Measurements from ENCODE around the gene TNFRSF11A. TPM values are rescaled to one million over a fixed set of nuclear protein-coding genes. Genes with fewer than 3 reads are reported as not detected.
A peak's percentile ranks its signal among the peaks of the same experiment; 100 is the strongest.

The TNFRSF11A gene
- total RNA-seq, 2 donors from 2014 or later = 2.9 to 3.6 TPM

DNA sequence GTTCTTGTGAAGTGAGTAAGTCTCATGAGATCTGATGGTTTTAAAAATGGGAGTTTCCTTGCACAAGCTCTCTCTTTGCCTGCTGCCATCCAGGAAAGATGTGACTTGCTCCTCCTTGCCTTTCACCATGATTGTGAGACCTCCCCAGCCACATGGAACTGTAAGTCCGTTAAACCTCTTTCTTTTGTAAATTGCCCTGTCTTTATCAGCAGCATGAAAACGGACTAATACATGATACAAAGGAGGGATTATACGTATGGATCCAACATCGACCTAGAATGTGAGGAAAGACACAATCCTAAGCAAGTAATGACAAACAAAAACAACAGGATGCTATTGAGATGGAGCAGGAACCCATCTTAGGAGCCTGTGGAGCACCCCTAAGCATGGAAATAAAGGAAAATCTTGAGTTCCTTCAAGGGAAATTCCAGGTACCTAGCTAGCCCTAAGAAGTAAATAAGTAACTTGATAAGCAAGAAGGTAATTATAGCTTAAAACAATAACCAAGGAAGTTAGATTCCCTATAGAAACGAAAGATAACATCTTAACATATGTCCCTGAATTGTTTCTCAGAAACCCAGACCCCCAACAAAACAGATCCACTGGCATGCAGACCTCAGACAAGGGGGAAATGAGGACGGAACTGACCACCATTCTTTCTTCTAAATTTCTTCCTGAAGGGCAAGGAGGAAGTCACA lies 1.5 kb upstream of the TNFRSF11A start:
- DNase-seq (no peak), ATAC-seq (no peak)
- intact Hi-C loops (cut with DNase I) = no loop called here

DNA sequence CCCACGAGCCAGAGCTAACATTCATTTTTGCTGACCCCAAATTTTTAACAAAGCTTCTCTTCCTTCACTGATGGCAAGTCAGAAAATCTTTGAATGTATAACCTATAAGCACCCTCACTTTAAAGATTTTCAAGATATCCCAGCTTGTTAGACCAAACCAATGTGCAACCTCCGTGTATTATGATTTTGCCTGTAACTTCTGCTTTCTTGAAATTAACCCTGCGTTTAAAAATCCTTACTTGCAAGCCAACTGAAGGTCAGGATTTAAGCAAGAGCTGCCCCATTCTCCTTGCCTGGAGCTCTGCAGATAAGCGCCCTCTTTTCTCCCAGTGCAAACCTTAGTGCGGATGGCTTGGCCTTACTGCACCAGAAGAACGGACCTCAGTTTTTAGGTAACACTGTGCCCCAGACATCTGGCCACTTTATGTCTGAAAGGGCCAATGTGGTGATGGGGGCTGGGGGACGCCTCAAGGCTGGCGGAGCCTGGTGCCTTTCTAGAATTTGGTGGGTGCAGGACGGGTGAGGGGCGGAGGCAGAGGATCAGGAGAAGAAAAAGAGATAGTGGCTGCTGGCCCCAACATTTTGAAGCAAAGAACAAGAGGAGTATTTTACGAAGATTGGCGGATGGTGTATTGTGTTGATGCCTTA lies 805 bp upstream of the TNFRSF11A start:
- intact Hi-C loops (cut with DNase I) = no loop called here
- ATAC-seq = no peak
- DNase-seq = no peak

DNA sequence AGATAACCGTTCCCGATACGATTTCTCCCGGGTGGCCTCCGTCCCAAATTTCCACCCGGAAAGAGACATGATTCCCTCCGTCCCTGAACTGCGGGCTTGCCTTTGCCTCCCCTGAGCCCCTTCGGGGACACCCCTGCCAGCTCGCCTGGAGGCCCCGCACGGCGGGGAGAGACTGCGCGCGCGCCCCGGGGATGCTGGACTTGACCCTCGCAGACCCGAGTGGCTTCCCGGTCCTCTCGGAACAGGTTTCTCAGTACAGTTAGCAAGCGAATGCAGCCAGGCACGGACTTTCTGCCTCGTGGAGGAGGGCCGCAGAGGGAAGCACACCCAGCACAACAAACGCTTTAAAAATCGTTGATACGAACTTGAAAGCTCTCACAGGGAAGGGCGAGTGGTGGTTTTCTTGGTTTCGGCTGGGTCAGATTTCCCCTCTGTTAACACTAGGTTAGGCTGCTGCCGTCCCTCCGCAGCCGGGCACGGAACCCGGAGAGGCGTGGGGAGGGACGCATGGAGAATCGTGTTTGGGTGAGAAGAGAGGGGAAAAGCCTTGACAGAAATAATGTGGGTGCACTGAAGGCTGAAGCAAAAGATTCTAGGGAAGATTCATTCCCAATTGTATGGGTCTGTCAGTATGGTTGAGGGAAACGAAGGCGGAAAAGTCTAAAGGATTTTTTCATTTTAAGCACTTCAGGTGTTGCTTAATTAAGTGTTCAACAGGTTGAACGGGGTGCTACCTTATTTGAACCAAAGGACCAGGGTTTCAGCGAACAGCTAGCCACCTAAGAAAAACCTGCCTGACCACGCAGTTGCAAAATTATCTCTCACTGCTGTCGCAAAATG lies 916 bp downstream of the TNFRSF11A start:
- intact Hi-C loops (cut with DNase I) = no loop called here
- peak; percentile 27 for DNase-seq
- ATAC-seq = peak in 1 of 2 donors; percentile 20

DNA sequence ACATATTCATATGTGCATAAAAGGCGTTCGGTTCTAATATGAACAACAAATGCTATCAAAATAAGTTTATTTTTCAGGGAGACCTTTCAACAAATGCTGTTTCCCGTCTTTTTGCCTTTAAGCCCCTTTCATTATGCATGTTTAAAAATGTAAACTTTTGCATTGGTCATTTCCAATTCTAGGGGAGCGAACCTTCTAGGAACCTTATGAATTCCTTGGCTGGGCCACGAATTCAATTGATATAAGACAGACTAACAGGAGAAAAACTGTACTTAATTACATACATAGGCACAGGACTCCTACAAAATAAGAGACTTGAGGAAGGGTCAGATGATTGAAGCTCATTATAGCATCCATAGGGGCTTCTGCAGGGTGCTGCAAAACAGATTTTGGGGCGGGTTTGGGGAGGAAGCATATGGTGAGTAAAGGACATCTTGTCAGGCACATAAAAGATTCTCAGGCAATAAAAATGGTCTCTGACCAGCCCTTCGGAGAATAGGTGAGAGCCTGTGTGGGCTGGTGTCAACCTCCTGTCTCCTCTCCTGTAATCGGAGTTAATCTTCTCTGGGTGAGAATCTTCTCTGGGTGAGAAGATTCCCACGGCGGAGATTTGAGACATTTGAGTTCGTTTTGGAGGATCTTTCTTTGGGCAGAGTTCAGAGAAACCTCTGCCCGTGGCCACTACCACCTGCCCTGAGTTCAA lies 1.7 kb downstream of the TNFRSF11A start:
- intact Hi-C loops (cut with DNase I) = no loop called here
- ATAC-seq = no peak
- no peak for DNase-seq

DNA sequence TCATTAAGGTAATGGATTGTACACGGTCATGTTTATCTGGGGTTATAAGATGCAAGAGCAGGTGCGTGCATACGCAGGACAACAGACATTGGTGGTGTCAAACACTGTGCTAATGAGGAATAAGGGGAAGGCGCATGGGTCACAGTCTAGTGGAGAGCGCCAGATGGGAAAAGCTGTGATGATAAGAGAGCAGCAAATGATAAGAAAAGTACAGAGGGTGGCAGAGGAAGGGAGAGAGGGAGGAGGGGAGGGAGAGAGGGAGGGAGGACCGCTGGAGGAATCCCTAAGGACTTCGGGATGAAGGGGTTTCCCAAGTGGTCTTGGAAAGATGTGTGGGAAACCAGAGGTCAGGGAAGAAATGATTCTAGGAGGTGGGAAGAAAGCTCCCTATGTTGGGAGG lies 2.9 kb downstream of the TNFRSF11A start:
- peak in 1 of 2 donors; percentile 11 for ATAC-seq
- DNase-seq = no peak
- intact Hi-C loops (cut with DNase I) = no loop called here

DNA sequence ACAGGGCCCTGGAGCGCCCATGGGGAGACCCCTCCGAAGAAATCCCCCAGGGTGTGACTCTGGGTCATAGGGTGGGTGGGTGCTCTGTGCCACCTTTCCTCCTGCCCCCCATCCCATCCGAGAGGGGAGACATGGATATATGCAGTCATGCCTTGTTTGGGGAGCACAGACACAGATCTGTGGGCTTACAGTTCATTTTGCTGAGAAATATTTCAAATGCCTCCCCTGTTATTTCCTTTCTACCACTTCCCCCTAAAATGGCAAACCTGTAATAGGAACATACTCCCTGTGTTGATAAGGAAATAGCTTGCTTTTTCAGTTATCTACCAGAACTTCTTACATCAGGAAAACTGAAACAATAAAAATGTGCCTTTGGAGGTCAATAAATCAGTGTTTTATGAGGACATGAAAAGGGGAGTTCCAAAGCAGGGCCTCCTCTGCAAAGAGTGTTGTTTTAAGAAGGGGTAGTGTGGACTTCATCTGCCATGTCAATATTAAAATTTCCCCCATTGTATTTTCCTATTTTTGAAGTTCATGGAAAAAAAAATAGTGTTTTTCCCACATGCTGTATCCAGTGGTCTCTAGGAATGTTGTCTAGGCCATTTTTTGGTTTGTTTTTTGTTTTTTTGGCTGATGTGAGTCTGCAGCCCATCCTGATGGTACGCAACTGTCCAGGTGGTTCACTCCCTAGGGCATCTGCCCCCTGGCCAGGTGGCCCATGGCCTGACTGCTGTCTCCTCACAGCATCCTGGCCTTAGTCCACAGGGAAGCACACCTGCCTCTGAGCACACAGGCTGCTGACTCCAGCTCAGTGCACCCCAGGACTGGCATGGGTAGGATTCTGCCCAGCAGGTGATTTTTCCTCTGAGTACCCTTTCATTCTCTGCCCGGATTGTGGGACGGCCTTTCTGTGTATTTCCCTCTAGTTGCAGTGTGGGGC lies 3.7 kb downstream of the TNFRSF11A start:
- ATAC-seq = no peak
- DNase-seq = no peak
- intact Hi-C loops (cut with DNase I) = no loop called here

DNA sequence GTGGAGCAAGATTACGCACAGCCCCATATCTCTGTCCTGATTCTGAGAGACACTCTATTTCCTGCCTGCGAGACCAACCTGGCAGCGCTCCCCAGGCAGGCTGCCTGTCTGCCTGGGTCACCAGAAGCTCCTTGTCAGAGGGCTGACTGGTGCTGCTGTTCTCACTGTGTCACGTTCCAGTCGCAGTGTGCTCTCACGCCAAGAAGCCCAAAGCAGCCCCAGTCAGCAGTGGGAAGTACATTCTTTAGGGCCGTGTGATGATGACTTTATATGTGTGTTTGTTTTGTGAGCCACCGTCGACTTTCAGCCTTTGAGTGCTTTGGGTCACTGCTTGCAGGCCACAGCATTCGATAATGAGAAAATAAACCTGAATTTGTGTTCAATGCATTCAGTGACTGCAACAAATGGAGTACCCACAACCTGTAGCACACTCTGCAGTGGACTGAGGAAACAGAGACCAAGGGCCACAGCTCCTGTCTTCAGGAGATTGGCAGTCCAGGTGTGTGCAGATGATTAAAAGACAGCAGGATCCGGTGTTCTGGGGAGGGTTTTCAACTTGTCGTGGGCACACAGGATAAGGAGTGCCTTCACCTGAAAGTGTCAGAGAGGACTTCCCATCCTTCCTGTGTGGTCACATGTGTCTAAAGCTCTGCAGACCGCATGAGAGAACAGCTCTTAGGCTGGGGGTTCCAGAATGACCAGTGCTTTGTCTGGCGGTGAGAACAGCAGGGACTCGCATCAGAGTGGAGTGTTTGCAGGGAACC lies 4.8 kb downstream of the TNFRSF11A start:
- intact Hi-C loops (cut with DNase I) = no loop called here
- peak; percentile 73 to 84 for ATAC-seq

DNA sequence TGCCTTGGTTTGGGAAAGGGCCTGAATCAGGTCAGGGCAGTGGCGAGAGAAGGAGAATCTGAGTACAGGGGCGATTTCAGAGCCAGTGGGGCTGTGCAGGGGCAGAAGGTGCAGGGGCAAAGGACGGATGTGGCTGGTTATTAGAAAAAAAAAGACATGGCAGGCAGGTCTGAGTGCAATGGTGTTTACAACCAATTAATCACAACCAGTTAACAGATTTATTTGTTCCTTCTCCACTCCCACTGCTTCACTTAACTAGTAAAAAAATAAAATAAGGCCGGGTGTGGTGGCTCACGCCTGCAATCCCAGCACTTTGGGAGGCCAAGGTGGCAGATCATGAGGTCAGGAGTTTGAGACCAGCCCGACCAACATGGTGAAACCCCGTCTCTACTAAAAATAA lies 5.5 kb downstream of the TNFRSF11A start:
- intact Hi-C loops (cut with DNase I) = no loop called here
- DNase-seq (no peak), ATAC-seq (no peak)

More for the DNA sequence above, 4.8 kb downstream of the TNFRSF11A start:
- DNase-seq = peak; percentile 78

DNA sequence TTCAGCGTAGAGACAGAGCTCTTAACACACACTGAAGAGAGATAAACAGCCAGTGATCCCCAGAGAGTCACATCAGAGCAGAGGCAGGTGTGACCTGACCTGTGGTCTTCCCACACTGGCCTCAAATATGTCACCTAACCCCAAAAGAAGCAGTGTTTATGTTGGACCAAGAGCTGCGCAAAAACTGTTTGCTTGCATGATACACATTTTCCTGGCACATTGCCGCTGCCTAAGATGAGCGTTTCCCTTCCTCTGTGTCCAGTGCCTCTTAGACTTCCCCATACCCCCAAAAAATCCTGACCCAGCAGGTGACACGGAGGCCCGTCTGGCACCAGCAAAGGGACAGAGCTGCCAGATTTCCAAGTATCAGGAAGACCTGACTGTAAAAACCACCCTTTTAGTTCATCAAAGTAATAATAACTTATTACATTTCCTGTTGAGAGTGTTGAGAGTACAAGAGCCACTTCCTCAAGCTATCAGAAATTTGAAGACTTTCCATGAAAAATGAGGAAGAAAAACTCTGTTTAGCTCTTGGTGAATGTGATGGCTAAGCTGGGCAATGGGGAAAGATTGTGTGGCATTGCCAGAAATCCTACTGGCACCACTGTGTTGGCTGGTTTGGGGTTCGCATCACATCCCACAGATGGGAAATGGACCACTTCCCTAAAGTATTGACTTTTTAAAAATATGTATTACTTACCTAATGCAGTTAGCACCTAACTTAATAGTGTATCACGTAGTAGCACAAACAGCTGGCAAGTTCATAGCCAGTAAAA lies 6.7 kb downstream of the TNFRSF11A start:
- DNase-seq = peak; percentile 57
- intact Hi-C loops (cut with DNase I) = no loop called here
- ATAC-seq = peak; percentile 9 to 22

DNA sequence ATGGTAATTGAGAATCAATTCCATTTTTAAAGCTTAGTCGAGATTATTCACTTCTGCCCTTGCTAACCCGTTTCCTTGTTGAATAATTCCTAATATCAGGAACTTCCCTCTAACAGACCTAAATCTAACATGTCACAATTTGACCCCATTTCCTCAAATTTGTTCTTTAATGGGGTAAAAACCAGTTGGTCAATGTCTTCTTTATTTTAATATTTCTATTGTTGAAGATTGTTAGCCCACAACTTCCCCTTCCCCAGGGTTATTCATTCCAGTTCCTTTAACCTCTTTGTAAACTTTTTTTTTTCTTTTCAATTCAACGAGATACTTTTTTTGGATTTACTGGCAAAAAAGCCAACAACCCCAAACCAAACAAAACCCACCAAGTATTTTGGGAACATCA lies 7.3 kb downstream of the TNFRSF11A start:
- intact Hi-C loops (cut with DNase I) = no loop called here
- DNase-seq (no peak), ATAC-seq (no peak)

DNA sequence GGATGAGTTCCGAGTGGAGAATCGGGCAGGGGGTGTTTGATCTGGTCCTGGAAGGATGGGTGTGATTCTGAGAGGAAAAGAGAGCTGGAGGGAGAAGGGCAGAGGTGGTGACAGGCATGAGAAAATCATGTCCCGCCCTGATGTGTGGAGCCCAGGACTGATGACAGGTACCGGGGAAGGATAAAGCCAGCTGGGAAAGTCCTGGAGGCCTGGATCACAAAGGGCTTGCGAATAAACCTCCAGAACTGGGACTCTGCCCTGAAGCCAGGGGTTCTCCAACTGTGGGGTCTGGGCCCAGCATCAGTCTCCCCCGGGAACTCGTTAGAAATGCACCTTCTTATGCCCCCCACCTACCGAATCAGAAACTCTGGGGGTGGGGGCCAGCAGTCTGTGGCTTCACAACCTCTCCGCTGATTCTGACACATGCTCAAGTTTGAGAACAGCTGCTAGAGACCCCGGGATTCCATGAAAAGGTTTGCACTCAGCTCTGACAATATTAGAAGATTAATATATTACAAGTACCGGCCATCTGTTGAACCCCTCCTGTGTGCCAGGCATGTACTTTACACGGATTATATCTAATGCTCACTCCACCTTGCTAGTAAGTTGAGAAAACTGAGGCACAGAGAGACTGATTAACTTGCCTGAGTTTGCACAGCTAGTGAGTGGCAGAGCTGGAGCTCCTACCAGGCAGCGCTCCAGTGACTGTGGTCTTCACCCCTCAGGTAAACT lies 8.0 kb downstream of the TNFRSF11A start:
- DNase-seq (no peak), ATAC-seq (no peak)
- intact Hi-C loops (cut with DNase I) = no loop called here

DNA sequence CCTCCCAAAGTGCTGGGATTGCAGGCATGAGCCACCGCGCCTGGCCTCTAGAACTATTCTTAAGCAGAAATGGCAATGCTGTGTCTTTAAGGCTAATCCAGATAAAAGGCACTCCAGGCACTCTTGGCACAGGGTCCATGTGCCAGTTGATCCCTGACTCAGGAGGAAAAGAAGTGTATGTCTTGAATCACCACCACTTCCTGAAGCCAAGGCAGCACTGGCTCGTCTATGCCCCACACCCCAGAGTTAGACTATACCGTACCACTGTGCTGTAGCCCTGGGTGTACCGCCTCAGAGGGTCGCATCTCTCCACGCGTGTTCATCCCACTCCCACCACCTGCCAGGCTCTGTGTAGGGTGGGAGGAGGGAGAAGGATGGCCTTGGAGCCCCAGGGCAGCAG lies 9.0 kb downstream of the TNFRSF11A start:
- intact Hi-C loops (cut with DNase I) = no loop called here
- DNase-seq = no peak
- peak in 1 of 2 donors; percentile 22 for ATAC-seq

DNA sequence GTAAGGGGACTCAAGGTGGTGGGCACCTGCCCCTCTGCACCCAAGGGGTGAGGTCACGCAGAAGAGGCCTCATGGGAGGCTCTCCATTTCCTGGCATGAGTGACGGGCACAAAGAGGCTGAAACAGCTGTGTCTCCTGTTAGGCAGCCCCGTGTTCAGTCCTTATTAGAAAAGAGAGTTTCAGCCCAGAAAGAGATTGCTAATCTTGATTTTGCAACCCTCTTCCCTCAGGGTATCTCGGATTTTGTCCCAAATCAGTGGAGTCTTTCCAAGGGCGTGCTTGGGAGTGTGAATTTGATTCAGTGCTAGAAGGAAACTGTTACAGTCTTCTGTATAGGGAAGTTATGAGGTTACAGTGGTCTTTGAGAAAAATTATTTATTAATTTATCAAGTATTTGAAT lies 10.4 kb downstream of the TNFRSF11A start:
- no peak for DNase-seq
- intact Hi-C loops (cut with DNase I) = no loop called here

DNA sequence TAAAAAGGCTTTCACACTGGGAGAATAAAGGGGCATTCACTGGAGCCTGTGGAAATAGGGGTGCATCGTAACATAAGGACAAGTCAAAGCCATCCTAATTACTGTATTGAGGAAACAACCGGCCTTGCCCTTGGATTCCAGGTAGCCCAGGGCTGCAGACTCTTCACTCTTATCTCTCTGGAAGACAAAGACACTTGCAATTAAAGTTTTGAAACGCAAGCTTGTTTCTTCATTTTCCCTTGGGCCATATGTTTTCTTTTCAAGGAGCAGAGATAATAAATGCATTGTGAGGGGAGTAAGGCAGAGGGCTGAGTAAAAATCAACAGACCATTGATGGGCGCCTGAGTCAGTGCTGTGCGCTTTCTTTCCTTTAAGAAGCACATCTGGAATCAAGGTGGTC lies 11.5 kb downstream of the TNFRSF11A start:
- ATAC-seq (no peak), DNase-seq (no peak)
- intact Hi-C loops (cut with DNase I) = no loop called here

More for the DNA sequence above, 10.4 kb downstream of the TNFRSF11A start:
- no peak for ATAC-seq

DNA sequence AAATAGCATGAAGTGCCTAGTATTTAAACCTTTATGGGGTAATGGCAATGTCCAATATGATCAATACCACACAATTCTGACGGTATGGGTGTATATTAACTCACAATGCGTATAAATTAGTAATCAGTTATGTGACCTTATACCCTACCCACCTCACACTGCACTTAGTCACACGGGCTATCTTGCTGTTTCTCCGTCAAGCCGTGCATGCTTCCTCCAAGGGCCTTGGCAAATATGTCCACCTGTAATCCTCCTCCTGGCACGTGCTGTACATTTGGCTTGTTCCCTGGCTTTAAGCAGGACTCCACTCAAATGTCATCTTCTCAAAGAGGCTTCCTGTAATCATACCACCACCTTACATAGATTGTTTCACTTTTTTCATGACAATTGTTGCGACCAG lies 12.2 kb downstream of the TNFRSF11A start:
- DNase-seq = no peak
- intact Hi-C loops (cut with DNase I) = no loop called here

DNA sequence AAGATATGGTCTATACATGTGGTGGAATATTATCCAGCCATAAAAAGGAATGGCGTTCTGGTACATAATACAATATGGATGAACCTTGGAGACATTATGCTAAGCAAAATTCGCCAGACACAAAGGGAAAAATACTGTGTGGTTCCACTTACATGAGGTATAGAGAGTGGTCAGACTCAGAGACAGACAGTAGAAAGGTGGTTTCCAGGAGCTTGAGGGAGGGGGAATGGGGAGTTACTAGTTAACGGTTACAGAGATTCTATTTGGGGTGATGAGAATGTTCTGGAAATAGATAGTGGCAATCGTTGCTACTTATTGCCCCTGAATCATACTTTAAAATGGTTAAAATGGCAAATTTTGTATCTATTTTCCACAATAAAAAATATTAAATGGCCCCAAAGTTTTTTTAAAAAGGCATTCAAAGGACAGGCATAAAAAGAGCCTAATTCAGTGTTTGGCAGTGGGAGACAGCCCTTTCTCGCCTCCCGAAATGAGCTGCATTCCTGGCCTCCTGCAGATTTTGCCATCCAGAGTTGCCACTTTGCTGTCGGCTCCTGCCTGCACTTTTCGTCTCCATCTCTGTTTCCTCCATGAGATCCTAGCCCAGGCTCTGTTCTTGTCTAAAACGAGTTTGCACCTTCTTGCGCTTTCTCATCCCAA lies 13.5 kb downstream of the TNFRSF11A start:
- ATAC-seq (no peak), DNase-seq (no peak)
- intact Hi-C loops (cut with DNase I) = no loop called here

More for the DNA sequence above, 12.2 kb downstream of the TNFRSF11A start:
- ATAC-seq = no peak

Data from left cardiac atrium (tissue), 4 donors.